Mucosa of gallbladder (tissue), 1 donor: Measurements from ENCODE around the gene IFI6. TPM values are rescaled to one million over a fixed set of nuclear protein-coding genes. Genes with fewer than 3 reads are reported as not detected.

Experiments used
- DNase-seq: peaks from one replicate; pipeline ENCODE4 v3.0.0-alpha.2; 2020; ENCODE audit warnings: low spot score
- total RNA-seq: library from RNA; stranded (reverse); gene quantifications from one replicate; pipeline ENCODE4 v1.2.1, GENCODE V29; 2021
- donor health status: DM: no; HTN: no; CAD: no.

IFI6 gene
- total RNA-seq, 1 donor from 2014 or later, result 302 TPM

- DNase-seq, result no peak
Observed at GRCh38 chr1:27672750-27673112, 739 bp upstream of the IFI6 start.

GRCh38 chr1:27669876-27670275, 2.1 kb downstream of the IFI6 start:
- DNase-seq, result no peak

DNA sequence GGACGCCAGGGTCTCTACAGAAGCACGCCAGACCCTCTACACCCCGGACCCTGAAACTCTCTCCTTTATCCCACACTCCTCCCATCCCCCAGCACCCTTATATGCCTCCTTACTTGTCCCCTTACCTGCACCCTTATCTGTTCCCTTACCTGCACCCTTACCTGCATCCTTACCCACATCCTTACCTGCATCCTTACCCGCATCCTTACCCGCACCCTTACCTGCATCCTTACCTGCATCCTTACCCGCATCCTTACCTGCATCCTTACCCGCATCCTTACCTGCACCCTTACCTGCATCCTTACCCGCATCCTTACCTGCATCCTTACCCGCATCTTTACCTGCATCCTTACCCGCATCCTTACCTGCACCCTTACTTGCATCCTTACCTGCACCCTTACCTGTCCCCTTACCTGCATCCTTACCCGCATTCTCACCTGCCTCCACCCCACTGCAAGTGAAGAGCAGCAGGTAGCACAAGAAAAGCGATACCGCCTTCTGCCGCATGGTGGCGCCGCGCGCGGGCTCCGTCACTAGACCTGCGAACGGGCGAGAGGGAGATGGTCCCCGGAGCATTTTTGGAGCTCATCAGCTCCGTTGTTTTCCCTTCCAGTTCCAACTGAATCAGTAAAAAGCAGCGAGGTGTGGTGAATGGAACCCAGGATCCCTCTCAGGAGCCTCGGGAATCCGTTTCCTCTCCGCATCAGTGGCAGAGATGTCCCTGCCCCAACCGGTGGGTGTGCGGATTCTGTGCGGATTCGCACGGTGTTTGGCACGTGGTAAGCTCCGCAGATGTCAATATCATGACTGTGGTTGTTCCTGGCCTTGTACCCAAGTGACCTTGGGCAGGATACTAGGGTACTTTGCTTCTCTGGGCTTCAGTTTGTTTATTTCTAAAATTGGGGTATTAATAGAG, 2.9 kb downstream of the IFI6 start:
- DNase-seq, result peak; percentile 85

DNA sequence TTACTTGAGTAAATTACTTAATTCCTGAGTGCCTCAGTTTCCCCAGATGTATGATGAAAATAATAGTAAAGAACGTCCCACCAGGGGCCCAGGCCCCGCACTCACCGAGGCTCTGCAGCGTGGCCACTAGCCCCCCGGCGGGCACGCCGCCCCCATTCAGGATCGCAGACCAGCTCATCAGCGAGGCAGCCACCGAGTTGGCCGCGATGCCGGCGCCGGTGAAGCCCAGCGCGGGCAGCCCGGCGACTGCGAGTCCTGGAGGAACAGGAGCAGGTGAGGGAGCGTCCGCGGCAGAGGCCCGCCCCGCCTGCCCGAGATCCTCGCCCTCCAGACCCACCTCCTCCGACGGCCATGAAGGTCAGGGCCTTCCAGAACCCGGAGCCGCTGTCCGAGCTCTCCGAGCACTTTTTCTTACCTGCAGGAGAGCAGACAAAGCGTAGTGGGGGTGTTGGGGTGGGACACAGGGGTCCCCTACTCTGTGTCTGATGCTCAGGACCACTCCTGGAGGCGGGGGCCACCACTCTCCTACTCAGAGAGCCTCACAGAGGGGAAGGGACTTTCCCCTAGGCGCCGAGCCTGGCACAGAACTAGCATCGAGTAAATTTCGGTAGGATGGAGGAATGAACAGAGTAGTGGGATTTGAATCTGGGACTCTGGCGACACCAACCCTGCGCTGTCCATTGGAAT, 3.7 kb downstream of the IFI6 start:
- DNase-seq, result no peak

DNA sequence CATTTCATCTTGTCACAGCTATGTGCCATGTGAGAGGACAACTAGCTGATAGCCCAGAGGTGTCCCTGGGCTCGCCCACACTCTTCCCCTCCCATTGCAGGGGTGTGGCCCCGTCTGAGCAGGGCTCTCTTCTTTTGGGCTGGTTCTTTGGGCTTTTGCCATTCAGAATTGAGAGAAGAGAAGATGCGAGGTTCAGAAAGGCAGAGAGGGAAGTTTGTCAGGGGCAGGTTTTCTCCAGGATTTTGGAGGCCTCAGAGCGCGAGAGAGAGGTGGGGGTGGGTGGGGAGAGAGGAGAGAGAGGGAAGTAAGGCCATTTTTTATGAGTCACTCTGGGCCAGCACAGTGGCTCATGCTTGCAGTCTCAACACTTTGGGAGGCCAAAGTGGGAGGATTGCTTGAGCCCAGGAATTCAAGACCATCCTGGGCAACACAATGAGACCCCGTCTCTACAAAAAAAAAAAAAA, 5.2 kb downstream of the IFI6 start:
- no peak for DNase-seq

- DNase-seq, result no peak
Observed at GRCh38 chr1:27666294-27666693, 5.7 kb downstream of the IFI6 start.

- no peak for DNase-seq
Observed at GRCh38 chr1:27665016-27665651, 6.9 kb downstream of the IFI6 start.

DNA sequence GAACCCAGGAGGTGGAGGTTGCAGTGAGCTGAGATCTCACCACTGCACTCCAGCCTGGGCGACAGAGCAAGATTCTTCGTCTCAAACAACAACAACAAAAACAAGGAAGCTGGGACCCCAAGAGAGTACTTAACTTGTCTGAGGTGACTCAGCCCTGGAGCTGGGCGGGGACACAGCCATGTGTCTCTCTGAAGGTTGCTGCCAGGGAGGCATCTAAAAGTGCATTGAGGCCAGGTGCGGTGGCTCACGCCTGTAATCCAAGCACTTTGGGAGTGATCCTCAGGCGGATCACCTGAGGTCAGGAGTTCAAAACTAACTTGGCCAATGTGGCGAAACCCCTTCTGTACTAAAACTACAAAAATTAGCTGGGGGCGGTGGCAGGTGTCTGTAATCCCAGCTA, 7.7 kb downstream of the IFI6 start:
- DNase-seq, result no peak

DNA sequence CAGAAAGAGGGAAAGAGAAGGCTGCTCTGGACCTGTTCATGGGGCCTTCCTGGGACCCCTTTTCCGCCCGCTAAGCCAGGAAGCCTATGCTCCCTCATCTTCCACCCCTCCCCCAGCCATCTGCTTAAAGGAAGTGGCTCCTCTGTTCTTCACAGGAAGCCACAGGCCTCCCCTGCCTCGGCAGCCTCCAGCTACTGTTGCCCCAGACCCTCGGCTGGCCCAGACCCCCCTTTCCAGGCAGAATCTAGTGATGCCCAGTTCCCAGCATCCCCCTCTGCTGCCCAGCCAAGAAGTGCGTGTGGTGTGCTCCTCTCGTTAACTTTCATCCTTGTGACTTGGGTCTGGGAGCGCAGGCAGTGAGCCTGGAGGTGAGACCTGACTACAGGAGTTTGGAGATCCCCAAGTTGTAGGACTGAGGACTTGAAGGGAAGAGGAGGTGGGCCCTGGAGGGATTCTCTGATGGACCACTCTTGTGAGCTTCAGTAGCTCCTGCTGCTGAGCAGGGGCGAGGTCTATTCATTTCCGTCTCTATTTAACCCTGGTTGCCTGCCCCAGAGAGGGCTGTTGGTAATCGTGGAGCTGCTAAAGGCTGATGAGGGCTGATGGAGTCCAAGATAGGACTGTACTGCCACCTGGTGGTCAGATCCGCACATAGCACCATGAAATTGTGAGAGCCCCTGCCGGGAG, 9.1 kb downstream of the IFI6 start:
- peak; percentile 88 for DNase-seq

DNA sequence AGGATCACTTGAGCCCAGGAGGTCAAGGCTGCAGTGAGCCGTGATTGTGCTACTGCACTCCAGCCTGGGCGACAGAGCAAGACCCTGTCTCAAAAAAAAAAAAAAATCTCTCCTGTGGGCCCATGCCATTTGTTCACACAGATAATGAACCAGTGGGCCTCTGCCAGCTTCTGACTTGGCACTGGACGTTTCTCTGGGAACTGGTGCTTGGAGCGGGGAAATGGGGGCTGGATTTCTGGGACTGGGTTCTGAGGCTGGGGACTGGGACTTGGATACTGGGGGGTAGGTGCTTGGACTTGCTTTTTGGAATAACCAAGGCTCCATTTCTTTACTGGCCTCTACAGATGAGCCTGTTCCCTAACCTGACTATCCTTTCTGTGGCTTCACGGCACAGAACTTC, 9.7 kb downstream of the IFI6 start:
- no peak for DNase-seq

GRCh38 chr1:27661412-27662075, 10.4 kb downstream of the IFI6 start:
- DNase-seq, result no peak

DNA sequence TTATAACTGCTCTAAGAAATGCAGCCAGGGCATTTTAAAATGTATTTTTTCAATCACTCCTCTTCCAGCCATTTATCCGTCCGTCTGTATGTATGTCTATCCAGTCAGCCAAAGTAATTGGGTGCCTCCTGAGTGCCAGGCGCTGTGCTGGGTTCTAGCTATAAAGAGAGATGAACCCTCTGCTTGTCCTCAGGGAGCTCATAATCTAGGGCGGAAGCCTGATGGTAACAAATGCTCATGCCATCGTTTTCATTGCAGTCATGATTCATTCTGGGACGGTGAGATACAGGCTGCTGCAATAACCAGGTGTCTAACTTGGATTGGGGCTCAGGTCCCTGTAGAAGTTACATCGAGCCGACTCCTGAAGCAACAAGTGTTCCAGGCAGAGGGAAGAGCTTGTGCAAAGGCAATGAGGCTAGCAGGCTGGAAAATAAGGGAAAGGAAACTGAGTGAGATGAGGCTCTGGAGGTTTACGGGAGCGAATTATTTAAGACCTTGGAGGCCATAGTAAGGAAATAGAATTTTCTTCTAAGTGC, 11.6 kb downstream of the IFI6 start:
- no peak for DNase-seq

DNA sequence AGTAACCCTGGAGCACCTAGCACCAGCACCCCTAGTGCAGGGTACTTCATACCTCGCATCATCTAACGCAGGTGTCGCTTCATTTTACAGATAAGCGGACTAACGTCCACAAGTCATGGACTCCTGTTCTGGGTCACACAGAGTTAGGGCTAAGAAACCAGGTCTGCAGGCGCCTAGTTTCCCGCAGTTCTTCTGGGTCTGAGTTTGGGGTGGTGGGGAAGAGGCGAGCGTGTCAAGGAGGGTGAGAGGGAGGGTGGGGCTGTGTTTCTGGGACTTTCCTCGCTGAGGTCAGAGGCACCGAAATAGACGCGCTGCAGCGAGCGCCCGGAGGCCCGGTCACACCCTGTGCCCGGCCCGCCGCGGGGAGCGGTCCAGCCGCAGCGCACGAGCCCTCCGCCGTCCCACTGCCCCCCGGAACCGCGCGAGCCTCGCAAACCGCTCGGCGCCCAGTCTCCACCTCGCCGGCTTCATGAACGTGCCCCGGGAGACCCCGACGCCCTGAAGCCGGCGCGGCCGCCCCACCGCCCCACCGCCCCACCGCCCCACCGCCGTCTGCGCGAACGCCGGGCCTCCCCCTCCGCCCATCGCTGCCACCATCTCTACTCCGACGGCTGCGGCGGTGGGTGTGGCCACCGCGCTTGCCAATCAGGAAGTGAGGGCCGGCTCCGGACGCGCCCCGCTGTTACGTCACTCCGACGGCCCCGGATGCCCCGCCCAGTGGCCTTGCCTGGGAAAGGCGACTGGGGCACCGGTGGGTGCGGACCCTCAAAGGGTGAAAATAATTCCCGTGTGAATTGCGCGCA, 12.3 kb downstream of the IFI6 start:
- peak; percentile 90 for DNase-seq

DNA sequence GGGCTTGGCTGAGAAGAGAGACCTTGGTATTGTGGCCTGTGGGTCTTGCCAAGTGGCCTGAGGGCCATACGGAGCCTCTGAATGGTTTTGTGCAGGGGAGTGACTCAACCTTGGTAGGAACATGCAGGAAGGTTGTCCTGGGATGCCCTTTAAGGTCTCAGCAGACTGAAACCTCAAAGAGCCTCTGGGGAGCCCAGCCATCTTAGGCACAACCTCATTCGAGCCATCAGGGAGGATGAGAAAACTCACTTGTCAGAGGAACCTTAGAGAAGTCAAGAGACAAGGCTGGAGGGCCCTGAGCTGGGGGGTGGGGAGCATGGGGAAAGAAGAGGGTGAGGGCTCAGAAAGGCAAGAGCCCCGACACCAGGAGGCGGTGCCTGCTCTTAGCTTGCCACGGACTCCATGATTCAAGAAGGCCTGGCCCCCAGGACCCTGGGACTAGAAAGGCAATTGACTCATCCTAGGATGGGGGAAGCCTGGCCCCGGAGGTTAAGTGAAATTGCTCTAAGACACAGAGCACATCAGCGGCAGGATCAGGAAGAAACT, 13.0 kb downstream of the IFI6 start:
- DNase-seq, result no peak

GRCh38 chr1:27656157-27656893, 15.7 kb downstream of the IFI6 start:
- DNase-seq, result no peak

GRCh38 chr1:27655151-27655937, 16.6 kb downstream of the IFI6 start:
- no peak for DNase-seq

GRCh38 chr1:27652111-27652864, 19.7 kb downstream of the IFI6 start:
- DNase-seq, result no peak
